ENCODE data around the gene TRMT1.
"Not testable (repeated sequence)": the region's sequence is repeated elsewhere in the genome, so short reads cannot be mapped to it uniquely, and the experiment has no call there.

The TRMT1 gene

DNA sequence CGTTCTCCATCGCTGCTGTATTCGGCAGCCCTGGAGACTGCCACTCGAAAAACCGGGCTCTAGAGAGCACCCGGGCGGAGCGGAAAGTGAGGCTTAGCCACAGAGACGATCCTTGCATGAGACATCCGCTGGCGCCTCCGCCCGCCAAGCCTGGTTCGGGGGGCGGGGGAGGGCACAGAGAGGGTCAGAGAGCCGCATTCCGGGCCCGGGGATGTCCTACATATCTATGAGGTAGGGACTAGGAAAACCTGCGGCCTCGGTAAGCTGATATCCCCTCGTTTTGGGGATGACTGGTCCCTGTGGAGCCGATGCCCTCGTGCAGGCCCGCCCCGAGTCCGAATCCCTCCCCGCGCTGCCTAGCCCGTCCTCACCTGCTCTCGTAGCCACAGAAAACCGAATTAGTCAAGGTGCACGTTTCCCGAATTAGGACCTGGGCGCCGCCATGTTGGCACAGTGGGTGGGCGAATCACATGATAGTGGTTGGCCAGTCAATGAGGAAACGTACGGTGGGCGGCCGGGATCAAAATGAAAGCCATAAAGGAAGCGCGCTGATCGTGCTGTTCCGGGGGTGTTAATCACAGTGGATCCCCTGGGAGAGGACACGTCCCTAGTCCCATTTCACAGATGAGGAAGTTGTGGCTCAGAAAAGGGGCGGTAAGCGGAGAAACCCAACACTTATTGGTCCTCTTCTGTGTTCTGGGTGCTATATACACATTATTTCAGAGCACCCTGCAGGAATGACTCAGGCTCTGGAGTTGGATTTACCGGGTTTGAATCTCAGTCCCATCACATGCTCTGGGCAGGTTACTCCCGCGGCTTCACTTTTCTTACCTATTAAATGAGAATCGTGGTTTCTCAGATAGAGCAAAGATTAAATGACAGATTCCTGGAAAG, at the start of gene TRMT1:
Gene TRMT1 (minus strand): TSS at position 459 of the 894 bp plus-strand sequence. CDS start 341 bp downstream, at position 118.
- DNase-seq (ENCODE audit: low read depth), result peak; percentile 79

DNA sequence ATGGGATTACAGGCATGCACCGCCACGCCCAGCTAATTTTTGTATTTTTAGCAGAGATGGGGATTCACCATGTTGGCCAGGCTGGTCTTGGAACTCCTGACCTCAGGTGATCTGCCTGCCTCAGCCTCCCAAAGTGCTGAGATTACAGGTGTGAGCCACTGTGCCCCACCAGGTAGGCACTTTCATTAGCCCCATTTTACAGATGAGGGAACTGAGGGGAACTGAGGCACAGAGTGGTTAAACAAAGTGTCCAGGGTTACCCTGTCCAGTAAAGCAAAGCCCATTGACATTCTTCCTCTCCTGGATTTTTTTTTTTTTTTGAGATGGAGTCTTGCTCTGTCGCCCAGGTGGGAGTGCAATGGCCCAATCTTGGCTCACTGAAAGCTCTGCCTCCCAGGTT, 49.6 kb upstream of the TRMT1 start:
- DNase-seq (ENCODE audit: low read depth), result not testable (repeated sequence)

DNA sequence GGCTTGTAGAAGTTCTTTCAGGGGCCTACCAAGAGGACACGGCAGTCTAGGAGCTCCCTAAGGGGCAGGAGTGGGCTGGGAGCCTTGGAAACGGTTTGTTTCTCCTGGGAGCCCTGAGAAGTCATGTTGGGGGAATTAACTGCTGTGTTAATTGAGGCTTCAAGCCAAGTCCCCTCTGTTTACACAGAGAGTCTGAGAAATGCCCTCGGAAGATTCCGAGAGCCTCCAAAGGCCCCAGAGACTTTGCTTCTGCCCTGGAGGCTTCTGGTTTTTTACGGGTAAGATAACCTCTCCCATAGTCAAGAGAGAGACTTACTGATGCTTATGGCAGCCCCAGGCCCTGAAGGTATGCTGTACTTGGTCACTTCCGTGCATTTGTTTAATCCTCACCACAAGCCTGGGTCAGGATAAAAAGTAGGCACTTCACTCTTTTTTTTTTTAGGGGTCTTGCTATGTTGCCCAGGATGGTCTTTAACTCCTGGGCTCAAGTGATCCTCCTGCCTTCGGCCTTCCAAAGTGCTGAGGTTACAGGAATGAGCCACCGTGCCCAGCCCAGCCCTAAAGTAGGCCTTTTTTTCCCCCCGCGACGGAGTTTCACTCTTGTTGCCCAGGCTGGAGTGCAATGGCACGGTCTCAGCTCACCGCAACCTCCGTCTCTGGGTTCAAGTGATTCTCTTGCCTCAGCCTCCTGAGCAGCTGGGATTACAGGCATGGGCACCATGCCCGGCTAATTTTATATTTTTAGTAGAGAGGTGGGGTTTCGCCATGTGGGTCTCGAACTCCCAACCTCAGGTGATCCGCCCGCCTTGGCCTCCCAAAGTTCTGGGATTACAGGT, 48.8 kb upstream of the TRMT1 start:
- DNase-seq (ENCODE audit: low read depth), result no peak

DNA sequence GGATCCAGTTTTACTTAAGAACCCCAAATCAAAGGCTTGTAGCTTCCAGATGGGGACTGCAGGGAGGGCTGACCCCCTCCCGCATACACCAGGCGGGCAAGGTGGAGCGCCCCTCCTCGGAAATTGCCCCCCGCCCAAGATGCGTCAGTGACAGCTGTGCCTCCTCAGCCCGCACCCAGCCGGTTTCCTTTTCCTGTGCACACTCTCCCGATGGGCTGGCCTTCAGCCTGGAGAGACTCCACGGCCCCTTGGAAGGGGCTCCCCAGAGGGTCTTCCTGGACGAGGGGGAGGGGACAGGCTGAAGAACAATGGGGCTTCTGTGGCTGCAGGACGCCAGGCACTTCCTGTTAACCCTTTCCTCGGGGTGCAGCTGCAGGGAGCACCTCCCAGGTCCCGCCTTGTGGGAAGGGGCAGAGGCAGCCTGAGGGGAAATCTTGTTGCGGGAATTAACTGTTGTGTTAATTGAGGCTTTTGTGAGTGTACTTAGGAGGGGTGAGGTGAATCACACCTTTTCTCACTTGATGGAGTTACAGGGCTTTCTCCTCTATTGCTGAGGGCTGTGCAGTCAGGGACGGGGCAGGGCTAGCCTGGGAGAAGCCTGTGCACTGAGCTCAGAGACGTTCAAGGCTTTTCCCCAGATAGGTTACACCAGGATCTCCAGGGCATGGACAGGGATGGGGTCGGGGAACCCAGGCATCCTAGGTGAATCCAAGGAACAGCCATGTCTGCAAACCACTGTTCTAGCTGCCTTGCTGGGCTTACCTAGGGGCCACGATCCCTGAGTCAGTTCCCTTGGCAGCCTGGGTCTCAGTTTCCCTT, 48.0 kb upstream of the TRMT1 start:
- DNase-seq (ENCODE audit: low read depth), result no peak

DNA sequence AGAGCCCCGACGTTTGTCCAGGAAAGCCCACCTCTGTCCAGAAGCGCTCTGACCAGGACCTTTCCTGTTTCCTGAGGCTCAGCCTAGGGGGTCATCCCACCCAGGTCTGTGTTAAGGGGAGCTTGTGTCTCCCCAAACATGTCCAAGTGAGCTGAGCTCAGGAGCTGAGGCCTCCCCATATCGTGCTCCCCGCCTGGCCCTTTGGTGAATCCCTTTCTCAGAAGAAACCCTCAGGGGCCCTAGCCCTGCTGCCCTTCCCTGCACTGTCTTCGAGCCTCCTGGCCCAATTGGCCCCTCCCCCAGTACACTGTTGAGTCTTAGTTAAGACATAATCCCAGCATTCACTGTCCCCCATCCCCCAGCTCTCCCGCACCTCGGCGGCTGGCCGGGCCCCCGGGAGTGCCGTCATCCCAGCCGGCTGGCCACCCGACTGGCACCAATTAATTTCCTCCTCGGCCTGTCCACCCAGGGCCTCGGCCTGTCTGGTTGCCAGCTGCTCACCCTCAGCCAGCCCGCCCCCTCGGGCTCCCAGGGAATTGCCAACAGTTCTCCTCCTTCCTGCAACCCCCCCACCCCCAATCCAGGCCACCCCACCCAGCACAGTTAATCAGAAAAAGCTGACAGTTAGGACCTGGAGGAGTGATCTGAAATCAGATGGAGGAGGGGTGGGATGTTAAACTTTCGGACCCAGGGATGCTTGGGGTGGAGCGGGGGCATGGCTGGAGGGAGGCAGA, 47.2 kb upstream of the TRMT1 start:
- DNase-seq (ENCODE audit: low read depth), result peak; percentile 31

DNA sequence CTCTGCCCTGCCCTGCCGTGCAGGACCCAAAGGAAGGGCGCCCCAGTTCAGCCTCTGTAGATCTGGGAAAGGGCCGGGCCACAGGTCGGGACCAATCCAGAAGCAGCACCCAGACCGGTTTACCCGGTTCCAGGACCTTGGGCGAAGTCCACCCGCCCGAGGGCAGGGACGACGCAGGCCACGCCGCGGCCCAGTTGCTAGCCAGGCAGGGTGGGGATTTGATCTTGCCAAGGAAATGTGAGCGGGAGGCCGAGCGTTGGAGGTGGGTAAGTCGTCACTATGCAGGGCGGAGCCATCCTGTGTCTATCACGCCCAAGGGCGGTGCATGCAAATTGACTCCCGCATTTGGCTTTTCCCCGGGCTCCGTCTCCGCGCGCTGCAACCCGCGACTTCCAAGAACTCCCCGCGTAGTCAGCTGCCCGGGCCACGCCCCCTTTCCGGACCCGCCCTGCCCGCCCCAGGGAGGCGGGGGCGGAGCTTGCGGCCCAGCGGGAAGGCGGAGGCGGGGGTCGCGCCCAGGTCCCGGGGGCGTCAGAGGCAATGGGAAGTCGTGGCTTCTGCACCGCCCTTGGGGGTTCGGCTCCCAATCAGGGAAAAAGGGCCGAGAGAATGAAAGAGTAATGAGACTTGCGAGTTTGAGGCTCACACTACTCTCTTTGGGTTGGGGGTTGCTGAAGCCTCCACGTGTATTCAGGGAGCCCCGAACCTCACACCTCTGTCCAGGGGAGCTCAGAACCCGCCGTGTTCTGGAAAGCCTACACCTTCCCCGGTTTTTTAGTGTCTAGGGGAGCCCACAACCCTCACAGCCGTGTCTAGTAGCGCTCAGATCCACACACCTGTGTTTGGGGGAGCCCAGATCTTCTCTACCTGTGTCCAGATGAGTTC, 46.4 kb upstream of the TRMT1 start:
- DNase-seq (ENCODE audit: low read depth), result peak; percentile 67

DNA sequence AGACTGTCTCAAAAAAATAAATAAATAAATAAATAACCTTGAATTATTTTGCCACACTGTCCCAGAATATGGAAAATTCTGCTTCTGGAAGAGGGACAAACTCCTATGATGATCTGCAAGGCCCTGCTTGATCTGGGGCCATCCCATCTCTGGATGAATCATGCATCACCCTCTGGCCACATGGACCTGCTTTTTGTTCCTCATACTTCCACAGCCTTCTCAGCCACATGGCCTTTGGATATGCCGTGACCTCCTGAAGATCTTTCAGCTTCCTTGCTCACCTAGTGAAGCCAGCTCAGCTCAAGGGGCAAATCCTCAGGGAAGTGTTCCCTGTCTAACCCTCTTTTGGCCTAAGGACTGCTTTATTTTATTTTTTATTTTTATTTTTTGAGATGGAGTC, 44.0 kb upstream of the TRMT1 start:
- no peak for DNase-seq (ENCODE audit: low read depth)

DNA sequence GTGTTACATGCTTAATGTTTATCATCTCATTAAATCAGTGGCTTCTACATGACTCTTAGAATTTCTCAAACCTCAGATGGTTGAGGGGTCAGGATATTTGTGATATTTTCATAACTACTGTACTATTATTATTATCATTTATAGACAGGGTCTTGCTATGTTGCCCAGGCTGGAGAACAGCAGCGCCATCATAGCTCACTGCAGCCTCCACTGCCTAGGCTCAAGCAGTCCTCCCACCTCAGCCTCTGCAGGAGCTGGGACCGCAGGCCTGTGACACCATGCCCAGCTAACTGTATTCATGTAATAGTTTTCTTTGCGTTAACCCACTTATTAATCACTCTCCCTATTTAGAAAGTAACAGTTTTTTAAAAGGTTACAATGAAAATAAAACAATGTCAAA, 43.2 kb upstream of the TRMT1 start:
- DNase-seq (ENCODE audit: low read depth), result no peak

DNA sequence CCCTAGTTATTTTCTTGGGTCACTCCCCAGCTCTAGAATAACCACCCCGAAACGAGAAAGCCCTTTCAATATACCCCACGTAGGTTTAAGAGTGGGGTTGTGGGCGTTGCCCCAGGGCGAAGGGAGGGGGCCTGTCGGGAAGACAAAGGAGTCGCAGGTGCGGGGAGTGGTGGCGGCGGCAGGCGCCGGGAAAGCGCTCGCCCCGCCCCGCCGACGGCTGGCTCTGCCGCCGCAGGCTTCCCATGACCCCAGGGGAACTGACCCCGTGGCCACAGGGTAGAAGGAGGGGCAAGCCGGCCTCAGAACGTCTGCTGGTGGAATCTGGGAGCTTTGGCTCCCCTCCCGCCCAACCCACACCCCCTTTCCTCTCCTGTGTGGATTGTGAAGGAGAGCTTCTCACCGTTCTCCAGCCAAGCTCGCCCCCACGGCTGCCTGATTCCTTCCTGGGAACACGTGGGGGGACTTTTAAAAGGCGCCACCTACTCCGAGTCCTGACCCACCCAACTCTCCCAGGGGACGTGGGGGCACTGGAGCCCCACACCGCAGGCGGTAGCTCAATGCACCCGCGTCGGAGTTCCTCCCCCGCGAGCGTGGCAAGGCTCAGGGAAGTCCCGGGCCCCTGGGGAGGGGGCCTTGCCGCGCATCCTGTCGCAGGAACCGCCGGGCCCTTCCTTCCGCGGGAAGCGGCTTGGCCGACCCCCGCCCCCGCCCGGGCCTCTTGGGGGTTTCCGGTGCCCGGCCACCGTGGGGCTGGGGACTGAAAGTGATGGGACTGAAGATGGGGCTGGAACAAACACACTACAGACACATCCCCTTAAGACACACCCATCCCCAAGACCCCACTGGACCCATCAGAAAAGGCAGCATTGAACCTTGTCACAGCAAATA, 39.2 kb upstream of the TRMT1 start:
- peak; percentile 66 for DNase-seq (ENCODE audit: low read depth)

DNA sequence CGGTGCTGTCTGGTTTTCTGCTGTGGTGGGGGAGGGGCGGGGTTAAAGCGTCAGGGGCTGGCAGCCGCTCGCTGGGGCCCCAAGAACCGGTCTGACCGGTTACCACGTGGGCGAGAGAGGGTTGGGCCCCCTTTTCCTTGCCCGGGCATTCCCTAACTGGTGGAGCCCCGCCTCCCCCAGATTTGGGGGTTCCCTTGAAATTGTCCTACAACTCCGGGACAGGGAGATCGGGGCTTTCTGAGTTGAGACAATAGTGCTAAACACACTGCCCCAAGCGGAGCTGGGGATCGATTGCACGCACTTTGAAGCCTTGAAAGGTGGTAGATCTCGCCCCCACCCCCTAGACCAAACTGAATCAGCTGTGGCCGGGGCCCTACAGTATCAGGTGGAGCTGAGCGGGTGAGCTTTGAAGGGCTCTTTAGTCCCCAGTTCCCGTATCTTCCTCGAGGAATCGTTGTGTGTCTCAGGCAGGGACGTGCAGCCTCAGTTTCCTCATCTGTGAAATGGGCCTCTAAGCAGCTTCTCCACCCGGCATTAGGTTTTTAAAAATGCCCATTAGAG, 38.5 kb upstream of the TRMT1 start:
- peak; percentile 73 for DNase-seq (ENCODE audit: low read depth)

DNA sequence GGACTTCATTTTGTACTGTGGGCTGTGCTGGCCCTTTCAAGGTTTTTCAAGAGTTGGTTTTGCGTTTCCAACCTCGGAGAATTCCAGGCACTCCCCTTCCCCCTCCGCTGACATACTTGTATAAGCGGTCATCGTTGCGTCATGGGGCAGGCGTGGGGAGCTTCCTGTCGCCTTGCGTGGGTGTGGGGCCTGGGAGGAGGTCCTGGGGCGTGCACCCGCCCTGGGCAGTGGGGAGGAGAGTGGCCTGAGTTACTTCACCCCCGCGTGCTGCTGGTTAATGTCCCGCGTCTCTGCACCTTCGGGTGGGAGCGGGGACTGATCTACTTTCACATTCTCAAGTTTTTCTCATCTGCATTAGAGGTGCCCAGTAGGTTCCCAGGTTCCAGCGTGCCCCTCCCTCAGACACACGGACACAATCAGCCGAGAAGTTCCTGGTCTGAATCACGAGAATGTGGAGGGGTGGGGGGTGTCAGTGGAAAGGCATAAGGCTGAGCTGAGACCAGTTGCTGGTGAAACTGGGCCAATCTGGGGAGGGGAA, 37.8 kb upstream of the TRMT1 start:
- peak; percentile 47 for DNase-seq (ENCODE audit: low read depth)

DNA sequence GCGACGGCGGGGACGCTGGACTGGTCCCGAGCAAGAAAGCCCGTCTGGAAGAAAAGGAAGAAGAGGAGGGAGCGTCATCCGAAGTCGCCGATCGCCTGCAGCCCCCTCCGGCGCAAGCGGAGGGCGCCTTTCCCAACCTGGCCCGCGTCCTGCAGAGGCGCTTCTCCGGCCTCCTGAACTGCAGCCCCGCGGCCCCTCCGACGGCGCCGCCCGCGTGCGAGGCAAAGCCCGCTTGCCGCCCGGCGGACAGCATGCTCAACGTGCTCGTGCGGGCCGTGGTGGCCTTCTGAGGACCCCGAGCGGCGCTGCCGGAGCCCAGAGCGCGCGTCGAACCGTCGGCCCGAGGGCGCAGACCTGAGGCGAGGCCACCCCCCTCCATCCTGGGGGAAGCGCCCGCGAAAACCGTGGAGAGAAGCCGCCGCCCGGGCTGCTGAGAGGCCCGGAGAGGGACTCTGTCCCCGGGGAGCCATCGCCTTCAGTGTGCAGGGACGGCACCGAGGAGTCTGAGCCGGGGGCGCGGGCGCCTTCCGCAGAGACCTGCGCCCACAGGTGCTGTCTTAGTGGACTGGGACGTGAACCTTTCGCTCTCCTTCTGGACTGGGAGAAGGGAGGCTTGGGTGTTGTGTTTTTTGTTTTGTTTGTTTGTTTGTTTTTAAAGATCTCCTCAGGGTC, 37.2 kb upstream of the TRMT1 start:
- peak; percentile 25 for DNase-seq (ENCODE audit: low read depth)

DNA sequence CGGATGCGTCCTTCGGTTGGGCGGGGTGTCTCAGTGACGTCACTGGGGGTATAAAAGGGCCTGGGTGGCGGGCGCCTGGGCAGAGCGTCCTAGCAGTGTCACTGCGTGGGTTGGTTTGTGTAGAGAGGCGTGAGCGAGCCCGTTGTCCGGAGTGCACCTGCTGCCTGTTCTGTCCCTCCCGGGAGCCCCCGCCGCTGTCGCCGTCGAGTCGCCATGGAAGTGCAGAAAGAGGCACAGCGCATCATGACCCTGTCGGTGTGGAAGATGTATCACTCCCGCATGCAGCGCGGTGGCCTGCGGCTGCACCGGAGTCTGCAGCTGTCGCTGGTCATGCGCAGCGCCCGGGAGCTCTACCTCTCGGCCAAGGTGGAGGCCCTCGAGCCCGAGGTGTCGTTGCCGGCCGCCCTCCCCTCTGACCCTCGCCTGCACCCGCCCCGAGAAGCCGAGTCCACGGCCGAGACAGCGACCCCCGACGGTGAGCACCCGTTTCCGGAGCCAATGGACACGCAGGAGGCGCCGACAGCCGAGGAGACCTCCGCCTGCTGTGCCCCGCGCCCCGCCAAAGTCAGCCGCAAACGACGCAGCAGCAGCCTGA, 36.5 kb upstream of the TRMT1 start:
- DNase-seq (ENCODE audit: low read depth), result peak; percentile 99

DNA sequence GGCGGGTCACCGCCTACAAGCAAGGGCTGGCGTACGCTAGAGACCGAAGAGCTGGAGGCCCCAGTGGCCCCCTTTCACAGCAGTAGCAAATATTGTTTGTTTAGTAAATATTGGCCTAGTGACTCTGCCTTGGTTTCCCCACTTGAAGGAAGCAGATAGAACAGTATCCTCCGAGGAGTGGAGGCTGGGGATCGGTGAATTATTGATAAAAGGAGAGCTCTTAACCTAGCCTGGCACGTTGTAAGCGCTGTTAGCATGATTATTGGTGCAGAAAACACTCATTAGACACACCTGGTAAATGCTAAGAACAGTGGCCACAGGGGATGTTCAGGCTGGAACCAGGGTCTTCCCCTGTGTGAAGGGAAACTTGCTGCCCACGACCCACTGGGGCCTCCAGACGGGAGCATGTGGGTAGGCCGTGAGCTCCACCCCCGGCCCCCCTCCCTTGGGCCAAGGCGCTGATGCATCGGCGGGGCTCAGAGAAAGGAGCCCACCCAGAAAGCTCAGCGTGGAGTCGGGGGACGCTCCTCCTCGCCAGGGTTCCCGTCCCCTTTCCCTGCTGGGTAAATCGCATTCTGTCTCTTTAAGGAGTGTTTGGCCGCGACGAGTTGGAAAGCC, 35.9 kb upstream of the TRMT1 start:
- no peak for DNase-seq (ENCODE audit: low read depth)

DNA sequence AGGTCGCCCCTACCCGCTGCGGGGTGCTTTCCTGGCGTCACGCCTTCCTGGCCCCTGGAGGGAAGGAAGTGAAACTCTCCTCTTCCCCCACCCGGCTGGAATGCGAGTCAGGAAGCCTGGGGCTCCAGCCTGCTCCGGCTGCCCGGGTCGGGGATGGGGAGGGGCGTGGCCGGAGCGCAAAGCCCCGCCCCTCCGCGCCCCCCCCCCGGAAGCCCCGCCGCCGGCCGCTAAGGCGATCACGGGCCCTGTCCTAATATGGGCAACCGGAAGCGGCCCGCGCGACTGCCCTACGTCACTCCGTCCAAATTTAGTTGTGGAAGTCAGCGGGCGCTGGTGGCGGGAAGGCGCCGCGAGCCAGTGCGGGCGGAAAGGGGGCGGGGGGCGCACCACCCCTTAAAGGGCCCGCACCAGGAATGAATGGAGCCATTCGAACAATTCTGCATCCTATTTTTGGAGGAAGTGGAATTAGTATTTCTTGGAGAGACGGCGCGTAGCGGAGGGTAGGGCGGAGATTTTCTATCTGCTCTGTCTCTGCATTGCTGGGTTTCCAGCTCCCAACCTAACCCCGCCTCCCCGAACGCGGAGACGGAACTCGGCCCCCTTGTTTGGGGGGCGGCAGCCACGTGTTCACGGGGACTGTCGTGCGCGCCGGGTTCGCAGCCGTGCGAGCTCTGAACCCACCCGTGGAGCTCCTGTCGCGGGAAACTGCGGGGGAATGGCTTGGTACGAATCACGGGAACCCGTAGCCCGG, 35.2 kb upstream of the TRMT1 start:
- peak; percentile 93 for DNase-seq (ENCODE audit: low read depth)

DNA sequence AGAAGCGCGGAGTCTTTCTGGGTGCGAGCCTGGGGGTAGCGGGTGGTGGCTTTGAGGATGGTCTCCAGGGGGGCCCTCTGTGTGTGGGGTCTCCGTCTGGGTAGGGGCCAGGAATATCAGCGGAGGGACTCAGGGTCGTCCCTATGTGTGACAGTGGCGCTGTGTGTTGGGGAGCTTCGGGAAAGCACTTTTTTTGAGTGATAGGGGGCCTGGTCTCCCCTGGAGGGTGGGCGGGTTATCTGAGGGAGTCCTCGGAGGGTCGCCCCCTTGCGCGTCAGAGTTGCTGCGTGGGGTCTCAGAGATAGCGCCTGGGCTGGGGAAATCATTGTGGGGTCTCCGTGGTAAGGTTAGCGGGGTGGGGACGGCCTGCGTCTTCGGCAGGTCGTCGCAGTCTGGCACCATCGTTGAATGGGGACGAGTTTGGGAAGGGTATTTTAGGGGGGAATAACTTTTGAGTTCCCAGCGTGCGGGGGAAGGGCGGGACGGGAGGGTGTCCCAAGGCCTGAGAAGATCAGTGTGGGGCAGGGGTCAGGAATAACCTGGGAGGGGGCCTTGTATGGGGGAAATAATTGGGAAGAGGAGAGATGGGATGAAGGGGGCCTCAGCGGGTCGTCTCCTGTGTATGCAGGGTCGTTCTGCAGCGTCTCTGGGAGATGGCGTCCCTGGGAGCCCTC, 34.5 kb upstream of the TRMT1 start:
- DNase-seq (ENCODE audit: low read depth), result no peak
